GM21381 (cell line): ENCODE data around the gene NSRP1.
"Not testable (repeated sequence)": the region's sequence is repeated elsewhere in the genome, so short reads cannot be mapped to it uniquely, and the experiment has no call there.

Experiments used
- ATAC-seq: cut with Tn5 transposase; IDR thresholded peaks from one replicate; pipeline ENCODE4 v1.9.1; 2021; ENCODE audit warnings: mild to moderate bottlenecking, moderate library complexity; ENCODE audit not compliant: unreplicated experiment

Gene NSRP1

GRCh38 chr17:30118635-30119034, 2.0 kb downstream of the NSRP1 start:
- not testable (repeated sequence) for ATAC-seq

- ATAC-seq: no peak
Measured at GRCh38 chr17:30124273-30124796, 7.7 kb downstream of the NSRP1 start.

GRCh38 chr17:30130121-30130520, 13.5 kb downstream of the NSRP1 start:
- no peak for ATAC-seq

GRCh38 chr17:30132615-30133014, 16.0 kb downstream of the NSRP1 start:
- ATAC-seq: no peak

- ATAC-seq: no peak
Measured at GRCh38 chr17:30133197-30133596, 16.6 kb downstream of the NSRP1 start.

GRCh38 chr17:30134551-30134950, 17.9 kb downstream of the NSRP1 start:
- no peak for ATAC-seq

GRCh38 chr17:30137158-30137557, 20.5 kb downstream of the NSRP1 start:
- no peak for ATAC-seq

GRCh38 chr17:30147860-30148259, 31.2 kb downstream of the NSRP1 start:
- ATAC-seq: not testable (repeated sequence)

- no peak for ATAC-seq
Measured at GRCh38 chr17:30148376-30148775, 31.8 kb downstream of the NSRP1 start.

GRCh38 chr17:30151471-30151870, 34.9 kb downstream of the NSRP1 start:
- no peak for ATAC-seq

GRCh38 chr17:30153463-30153862, 36.8 kb downstream of the NSRP1 start:
- no peak for ATAC-seq

GRCh38 chr17:30155389-30155788, 38.8 kb downstream of the NSRP1 start:
- no peak for ATAC-seq

- ATAC-seq: no peak
Measured at GRCh38 chr17:30158896-30159625, 42.4 kb downstream of the NSRP1 start.

- no peak for ATAC-seq
Measured at GRCh38 chr17:30160419-30161172, 44.0 kb downstream of the NSRP1 start.

GRCh38 chr17:30161601-30162000, 45.0 kb downstream of the NSRP1 start:
- no peak for ATAC-seq

GRCh38 chr17:30164531-30164930, 47.9 kb downstream of the NSRP1 start:
- no peak for ATAC-seq

GRCh38 chr17:30165147-30165546, 48.5 kb downstream of the NSRP1 start:
- no peak for ATAC-seq

GRCh38 chr17:30165960-30166359, 49.3 kb downstream of the NSRP1 start:
- ATAC-seq: no peak

- no peak for ATAC-seq
Measured at GRCh38 chr17:30170415-30170987, 53.9 kb downstream of the NSRP1 start.

- ATAC-seq: no peak
Measured at GRCh38 chr17:30172560-30172959, 55.9 kb downstream of the NSRP1 start.

- peak; percentile 80 for ATAC-seq
Measured at GRCh38 chr17:30173649-30174048, 57.0 kb downstream of the NSRP1 start.

- no peak for ATAC-seq
Measured at GRCh38 chr17:30174556-30174955, 57.9 kb downstream of the NSRP1 start.
